ENCODE measurements around the gene CLCC1.

The CLCC1 gene

DNA sequence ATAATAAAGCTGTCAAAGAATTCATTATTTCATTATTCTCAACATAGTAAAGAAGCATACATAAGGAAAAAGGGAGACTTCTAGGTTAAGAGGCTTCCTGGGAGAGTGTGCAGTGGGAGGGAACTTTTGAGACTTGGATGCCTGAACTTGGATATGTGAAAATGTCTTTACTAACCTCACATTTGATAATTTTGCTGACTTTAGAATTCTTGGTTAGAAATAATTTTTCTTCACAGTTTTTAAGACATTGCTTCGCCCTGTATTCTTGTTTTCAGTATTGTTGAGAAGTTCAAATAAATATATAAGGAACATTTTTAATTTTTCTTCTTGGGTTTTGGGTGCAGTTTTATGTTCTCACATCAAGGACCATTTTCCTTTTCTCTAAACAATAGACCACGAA is 46.5 kb downstream of the CLCC1 start:
- no peak for DNase-seq (ENCODE audit: low spot score)

All from kidney capillary endothelial cell (primary cell).